SJSA1 (cell line): ENCODE measurements around the gene SSBP2. TPM values are rescaled to one million over a fixed set of nuclear protein-coding genes. Genes with fewer than 3 reads are reported as not detected.

ENCODE experiments used
- DNase-seq, 2 experiments: peaks; one replicate each; pipeline ENCODE4 v3.0.0-alpha.2; 2015 to 2020; ENCODE audit warnings: low spot score in 2 of 2, low read depth in 1 of 2
- H3K27ac ChIP-seq: fragments of 250-450 bp; sonication (Bioruptor Pico); 2 replicates; pipeline ENCODE4 v1.5.1; 2020; ENCODE audit warnings: mild to moderate bottlenecking, moderate library complexity
- H3K27me3 ChIP-seq: fragments of 250-450 bp; sonication (Bioruptor Pico); replicated peaks from 2 replicates; pipeline ENCODE4 v1.5.1; 2020; ENCODE audit warnings: mild to moderate bottlenecking, moderate library complexity
- H3K36me3 ChIP-seq: fragments of 250-450 bp; sonication (Bioruptor Pico); 2 replicates; pipeline ENCODE4 v1.5.1; 2020; ENCODE audit warnings: mild to moderate bottlenecking
- H3K4me1 ChIP-seq: fragments of 250-450 bp; sonication (Bioruptor Pico); replicated peaks from 2 replicates; pipeline ENCODE4 v1.6.1; 2021; ENCODE audit warnings: mild to moderate bottlenecking
- H3K4me3 ChIP-seq: fragments of 250-450 bp; sonication (Bioruptor Pico); 2 replicates; pipeline ENCODE4 v1.5.1; 2020; ENCODE audit warnings: mild to moderate bottlenecking
- H3K9me3 ChIP-seq: fragments of 250-450 bp; sonication (Bioruptor Pico); replicated peaks from 2 replicates; pipeline ENCODE4 v1.5.1; 2020; ENCODE audit warnings: mild to moderate bottlenecking
- total RNA-seq: library from RNA; depleted of rRNA; stranded (reverse); fragments of >200 nt; shearing (Covaris generic); gene quantifications from 2 replicates; pipeline ENCODE4 v1.2.3, GENCODE V29; 2014

The SSBP2 gene
- total RNA-seq, 1 experiment from 2014 or later: 4.7 TPM

GRCh38 chr5:81748556-81748955 lies 2.3 kb downstream of the SSBP2 start:
- Histone ChIP-seq H3K27ac (no peak overlapping the region), H3K36me3 (no peaks in the 10 kb centered on the region), H3K27me3 (peaks cover 65% of the 10 kb centered on the region), H3K9me3 (no peaks in the 10 kb centered on the region), H3K4me1 (peaks cover 10% of the 10 kb centered on the region), H3K4me3 (no peak overlapping the region)
- no peak for DNase-seq

GRCh38 chr5:81747030-81747429 lies 3.9 kb downstream of the SSBP2 start:
- Histone ChIP-seq H3K9me3 (no peaks in the 10 kb centered on the region), H3K27ac (no peak overlapping the region), H3K4me3 (no peak overlapping the region), H3K4me1 (peaks cover 7% of the 10 kb centered on the region), H3K27me3 (peaks cover 65% of the 10 kb centered on the region), H3K36me3 (no peaks in the 10 kb centered on the region)
- DNase-seq: no peak

GRCh38 chr5:81740758-81741157 lies 10.1 kb downstream of the SSBP2 start:
- no peak overlapping the region for H3K4me3 ChIP-seq
- H3K4me1 ChIP-seq: no peaks in the 10 kb centered on the region
- H3K9me3 ChIP-seq: no peaks in the 10 kb centered on the region
- no peak for DNase-seq
- H3K36me3 ChIP-seq: no peaks in the 10 kb centered on the region
- no peak overlapping the region for H3K27ac ChIP-seq
- peaks cover 21% of the 10 kb centered on the region for H3K27me3 ChIP-seq

- H3K4me3 ChIP-seq: no peak overlapping the region
- DNase-seq: no peak
Observed at GRCh38 chr5:81739291-81739690, 11.6 kb downstream of the SSBP2 start.

GRCh38 chr5:81729276-81729675 lies 21.6 kb downstream of the SSBP2 start:
- no peak overlapping the region for H3K27ac ChIP-seq

More at GRCh38 chr5:81739291-81739690, 11.6 kb downstream of the SSBP2 start:
- Histone ChIP-seq H3K36me3 (no peaks in the 10 kb centered on the region), H3K4me1 (no peaks in the 10 kb centered on the region), H3K9me3 (no peaks in the 10 kb centered on the region), H3K27ac (no peak overlapping the region), H3K27me3 (peaks cover 7% of the 10 kb centered on the region)

GRCh38 chr5:81728301-81728700 lies 22.6 kb downstream of the SSBP2 start:
- H3K4me1 ChIP-seq: no peaks in the 10 kb centered on the region
- H3K9me3 ChIP-seq: no peaks in the 10 kb centered on the region
- H3K27me3 ChIP-seq: 0 out of 2 replicates have a peak, but pooled peaks cover 4% of the 10 kb centered on the region
- H3K4me3 ChIP-seq: no peak overlapping the region
- DNase-seq: no peak
- H3K36me3 ChIP-seq: no peaks in the 10 kb centered on the region
- no peak overlapping the region for H3K27ac ChIP-seq

More at GRCh38 chr5:81729276-81729675, 21.6 kb downstream of the SSBP2 start:
- Histone ChIP-seq H3K36me3 (no peaks in the 10 kb centered on the region), H3K9me3 (no peaks in the 10 kb centered on the region), H3K4me3 (no peak overlapping the region), H3K4me1 (no peaks in the 10 kb centered on the region), H3K27me3 (0 out of 2 replicates have a peak, but pooled peaks cover 4% of the 10 kb centered on the region)
- no peak for DNase-seq

- no peak overlapping the region for H3K27ac ChIP-seq
- H3K9me3 ChIP-seq: no peaks in the 10 kb centered on the region
- DNase-seq: no peak
- no peak overlapping the region for H3K4me3 ChIP-seq
- H3K4me1 ChIP-seq: no peaks in the 10 kb centered on the region
- H3K36me3 ChIP-seq: no peaks in the 10 kb centered on the region
- peaks cover 6% of the 10 kb centered on the region; the same call in 1 of the 2 replicates for H3K27me3 ChIP-seq
Observed at GRCh38 chr5:81726297-81726696, 24.6 kb downstream of the SSBP2 start.

GRCh38 chr5:81724571-81724970 lies 26.3 kb downstream of the SSBP2 start:
- no peak for DNase-seq
- Histone ChIP-seq H3K36me3 (no peaks in the 10 kb centered on the region), H3K9me3 (no peaks in the 10 kb centered on the region), H3K27me3 (peaks cover 7% of the 10 kb centered on the region; the same call in 1 of the 2 replicates), H3K4me3 (no peak overlapping the region), H3K27ac (no peak overlapping the region), H3K4me1 (no peaks in the 10 kb centered on the region)

- H3K36me3 ChIP-seq: no peaks in the 10 kb centered on the region
- no peaks in the 10 kb centered on the region for H3K9me3 ChIP-seq
- DNase-seq: no peak
- H3K27ac ChIP-seq: no peak overlapping the region
- H3K27me3 ChIP-seq: peaks cover 7% of the 10 kb centered on the region; the same call in 1 of the 2 replicates
- H3K4me3 ChIP-seq: no peak overlapping the region
- H3K4me1 ChIP-seq: no peaks in the 10 kb centered on the region
Observed at GRCh38 chr5:81724108-81724507, 26.8 kb downstream of the SSBP2 start.

GRCh38 chr5:81721049-81721448 lies 29.8 kb downstream of the SSBP2 start:
- no peak overlapping the region for H3K4me3 ChIP-seq
- H3K27ac ChIP-seq: no peak overlapping the region
- DNase-seq: no peak
- H3K4me1 ChIP-seq: peaks cover 10% of the 10 kb centered on the region; the same call in 1 of the 2 replicates
- peaks cover 7% of the 10 kb centered on the region; the same call in 1 of the 2 replicates for H3K27me3 ChIP-seq
- no peaks in the 10 kb centered on the region for H3K9me3 ChIP-seq
- no peaks in the 10 kb centered on the region for H3K36me3 ChIP-seq

GRCh38 chr5:81719743-81720345 lies 31.1 kb downstream of the SSBP2 start:
- no peak for DNase-seq
- peaks cover 10% of the 10 kb centered on the region; the same call in 1 of the 2 replicates for H3K4me1 ChIP-seq
- no peak overlapping the region for H3K4me3 ChIP-seq

GRCh38 chr5:81718300-81718699 lies 32.6 kb downstream of the SSBP2 start:
- Histone ChIP-seq H3K4me3 (no peak overlapping the region), H3K27ac (0 out of 2 replicates have a peak overlapping the region, but pooled peaks have one; percentile 0), H3K4me1 (peaks cover 10% of the 10 kb centered on the region; the same call in 1 of the 2 replicates), H3K9me3 (no peaks in the 10 kb centered on the region), H3K27me3 (peaks cover 4% of the 10 kb centered on the region; the same call in 1 of the 2 replicates), H3K36me3 (no peaks in the 10 kb centered on the region)
- no peak for DNase-seq

More at GRCh38 chr5:81719743-81720345, 31.1 kb downstream of the SSBP2 start:
- Histone ChIP-seq H3K27me3 (peaks cover 4% of the 10 kb centered on the region; the same call in 1 of the 2 replicates), H3K27ac (no peak overlapping the region), H3K9me3 (no peaks in the 10 kb centered on the region), H3K36me3 (no peaks in the 10 kb centered on the region)

- H3K4me3 ChIP-seq: no peak overlapping the region
- 0 out of 2 replicates have a peak overlapping the region, but pooled peaks have one; percentile 0 for H3K27ac ChIP-seq
- no peaks in the 10 kb centered on the region for H3K9me3 ChIP-seq
- H3K27me3 ChIP-seq: peaks cover 4% of the 10 kb centered on the region; the same call in 1 of the 2 replicates
- no peaks in the 10 kb centered on the region for H3K36me3 ChIP-seq
- DNase-seq: peak in 1 of 2 experiments; percentile 56
- H3K4me1 ChIP-seq: peaks cover 10% of the 10 kb centered on the region; the same call in 1 of the 2 replicates
Observed at GRCh38 chr5:81717860-81718259, 33.0 kb downstream of the SSBP2 start.

GRCh38 chr5:81717226-81717625 lies 33.7 kb downstream of the SSBP2 start:
- no peak for DNase-seq
- Histone ChIP-seq H3K4me3 (no peak overlapping the region), H3K27ac (no peak overlapping the region), H3K36me3 (no peaks in the 10 kb centered on the region), H3K27me3 (peaks cover 4% of the 10 kb centered on the region; the same call in 1 of the 2 replicates), H3K9me3 (no peaks in the 10 kb centered on the region), H3K4me1 (peaks cover 10% of the 10 kb centered on the region; the same call in 1 of the 2 replicates)
